ENCODE measurements around the gene CACTIN. TPM values are rescaled to one million over a fixed set of nuclear protein-coding genes. Genes with fewer than 3 reads are reported as not detected.
A peak's percentile ranks its signal among the peaks of the same experiment; 100 is the strongest.

Gene CACTIN
- total and polyA plus RNA-seq, 4 donors, result 16.7 to 23.4 (median 18.7) TPM

- peak overlapping the region; percentile 30 to 54 for H3K27ac ChIP-seq (ENCODE audit: low read depth in 1 of 2, low read length in 1 of 2)
- H3K9me3 ChIP-seq (ENCODE audit: control insufficient read depth in 4 of 4, insufficient read depth in 3 of 4, low read length in 3 of 4), result peaks cover 0 to 3% (median 0%) of the 10 kb centered on the region in 4 donors
- ATAC-seq (ENCODE audit: insufficient read depth, low FRiP score) (no peak), DNase-seq (peak in 1 of 3 donors; percentile 53)
- 22 to 38% methylated on average over 16 to 21 of the region's 21 CpGs for WGBS, 2 donors
- peaks cover 4 to 32% (median 11%) of the 10 kb centered on the region in 4 donors for H3K36me3 ChIP-seq (ENCODE audit: control insufficient read depth in 4 of 4, insufficient read depth in 4 of 4, low read length in 4 of 4)
- H3K27me3 ChIP-seq (ENCODE audit: control insufficient read depth in 3 of 3, insufficient read depth in 3 of 3, low read length in 2 of 3), result peaks cover 0 to 15% (median 0%) of the 10 kb centered on the region in 3 donors
- H3K4me3 ChIP-seq, result no peak overlapping the region
- no peak for TF ChIP-seq CTCF (IDR thresholded peaks at IDR 0.05; ENCODE audit: control extremely low read depth, extremely low read depth)
- no peak overlapping the region for H3K9ac ChIP-seq (ENCODE audit: insufficient read depth in 1 of 2, low read length in 2 of 2)
- peaks cover 0 to 40% (median 12%) of the 10 kb centered on the region in 5 donors for H3K4me1 ChIP-seq (ENCODE audit: control insufficient read depth in 5 of 5, insufficient read depth in 5 of 5, low read length in 5 of 5)
Observed at GRCh38 chr19:3608750-3609322, 17.8 kb downstream of the CACTIN start.

GRCh38 chr19:3608079-3608641 lies 18.4 kb downstream of the CACTIN start:
- ATAC-seq (ENCODE audit: insufficient read depth, low FRiP score), result no peak
- peaks cover 0 to 3% (median 0%) of the 10 kb centered on the region in 4 donors for H3K9me3 ChIP-seq (ENCODE audit: control insufficient read depth in 4 of 4, insufficient read depth in 3 of 4, low read length in 3 of 4)
- H3K4me3 ChIP-seq, result no peak overlapping the region
- 17 to 39% methylated on average over 3 of the region's 3 CpGs for WGBS, 2 donors
- H3K4me1 ChIP-seq (ENCODE audit: control insufficient read depth in 5 of 5, insufficient read depth in 5 of 5, low read length in 5 of 5), result peaks cover 0 to 40% (median 12%) of the 10 kb centered on the region in 5 donors
- no peak overlapping the region for H3K9ac ChIP-seq (ENCODE audit: insufficient read depth in 1 of 2, low read length in 2 of 2)
- no peak for DNase-seq
- H3K36me3 ChIP-seq (ENCODE audit: control insufficient read depth in 4 of 4, insufficient read depth in 4 of 4, low read length in 4 of 4), result peaks cover 4 to 27% (median 11%) of the 10 kb centered on the region in 4 donors
- peak overlapping the region; percentile 59 to 69 for H3K27ac ChIP-seq (ENCODE audit: low read depth in 1 of 2, low read length in 1 of 2)
- TF ChIP-seq CTCF (IDR thresholded peaks at IDR 0.05; ENCODE audit: control extremely low read depth, extremely low read depth), result no peak
- H3K27me3 ChIP-seq (ENCODE audit: control insufficient read depth in 3 of 3, insufficient read depth in 3 of 3, low read length in 2 of 3), result peaks cover 0 to 15% (median 0%) of the 10 kb centered on the region in 3 donors

GRCh38 chr19:3607303-3608078 lies 19.1 kb downstream of the CACTIN start:
- ATAC-seq (ENCODE audit: insufficient read depth, low FRiP score), result no peak
- H3K4me1 ChIP-seq (ENCODE audit: control insufficient read depth in 5 of 5, insufficient read depth in 5 of 5, low read length in 5 of 5), result peaks cover 0 to 40% (median 11%) of the 10 kb centered on the region in 5 donors
- peaks cover 4 to 21% (median 9%) of the 10 kb centered on the region in 4 donors for H3K36me3 ChIP-seq (ENCODE audit: control insufficient read depth in 4 of 4, insufficient read depth in 4 of 4, low read length in 4 of 4)
- H3K4me3 ChIP-seq, result no peak overlapping the region
- peaks cover 0 to 15% (median 0%) of the 10 kb centered on the region in 3 donors for H3K27me3 ChIP-seq (ENCODE audit: control insufficient read depth in 3 of 3, insufficient read depth in 3 of 3, low read length in 2 of 3)
- no peak overlapping the region for H3K9ac ChIP-seq (ENCODE audit: insufficient read depth in 1 of 2, low read length in 2 of 2)
- 18 to 20% methylated on average over 21 to 22 of the region's 22 CpGs for WGBS, 2 donors
- peaks cover 0 to 3% (median 0%) of the 10 kb centered on the region in 4 donors for H3K9me3 ChIP-seq (ENCODE audit: control insufficient read depth in 4 of 4, insufficient read depth in 3 of 4, low read length in 3 of 4)
- peak; percentile 47 to 71 (median 58) for DNase-seq
- no peak for TF ChIP-seq CTCF (IDR thresholded peaks at IDR 0.05; ENCODE audit: control extremely low read depth, extremely low read depth)
- peak overlapping the region; percentile 81 to 84 for H3K27ac ChIP-seq (ENCODE audit: low read depth in 1 of 2, low read length in 1 of 2)
